DND-41 (cell line): ENCODE results near the gene FLT4.
"Not testable (repeated sequence)": the region's sequence is repeated elsewhere in the genome, so short reads cannot be mapped to it uniquely, and the experiment has no call there.

Experiments used
- ATAC-seq: fragments of 200-7000 bp; cut with Tn5 transposase; 3 replicates; pipeline ENCODE4 v1.9.1; 2021; ENCODE audit warnings: low read depth; ENCODE audit not compliant: insufficient read depth
- DNase-seq: peaks from one replicate; pipeline ENCODE4 v3.0.0-alpha.2; 2020
- H2AFZ ChIP-seq: 2 replicates; pipeline ENCODE4 v1.6.0; 2012; ENCODE audit warnings: low read depth, low read length
- H3K27ac ChIP-seq: 2 replicates; pipeline ENCODE4 v1.5.1; 2012; ENCODE audit warnings: low read length, inconsistent platforms
- H3K27me3 ChIP-seq: fragments of 200-600 bp; sonication (generic); 2 replicates; pipeline ENCODE4 v1.6.0; 2012; ENCODE audit warnings: low read length, mild to moderate bottlenecking, inconsistent platforms; ENCODE audit not compliant: insufficient read depth, poor library complexity
- H3K36me3 ChIP-seq: 2 replicates; pipeline ENCODE4 v1.5.1; 2012; ENCODE audit warnings: low read length, inconsistent platforms; ENCODE audit not compliant: insufficient read depth
- H3K4me1 ChIP-seq: 2 replicates; pipeline ENCODE4 v1.5.1; 2012; ENCODE audit warnings: mild to moderate bottlenecking, low read length; ENCODE audit not compliant: insufficient read depth
- H3K4me2 ChIP-seq: 2 replicates; pipeline ENCODE4 v1.6.0; 2012; ENCODE audit warnings: mild to moderate bottlenecking, moderate library complexity, low read length, inconsistent platforms; ENCODE audit not compliant: insufficient read depth
- H3K4me3 ChIP-seq, 2 experiments: fragments of 200-600 bp in 1 of 2; shearing (Covaris generic) in 1 of 2; 2 replicates each; pipeline ENCODE4 v1.5.1; 2012 to 2016; ENCODE audit warnings: inconsistent platforms in 2 of 2, low read length in 2 of 2, mild to moderate bottlenecking in 2 of 2, low read depth in 1 of 2, moderate library complexity in 1 of 2
- H3K79me2 ChIP-seq: 2 replicates; pipeline ENCODE4 v1.6.0; 2012; ENCODE audit warnings: low read length, inconsistent platforms; ENCODE audit not compliant: insufficient read depth
- H3K9ac ChIP-seq: 2 replicates; pipeline ENCODE4 v1.6.0; 2012; ENCODE audit warnings: low read depth, mild to moderate bottlenecking, inconsistent platforms, low read length, moderate library complexity
- H3K9me3 ChIP-seq: 2 replicates; pipeline ENCODE4 v1.5.1; 2012; ENCODE audit warnings: low read length, moderate library complexity, mild to moderate bottlenecking, inconsistent platforms; ENCODE audit not compliant: insufficient read depth, severe bottlenecking
- H4K20me1 ChIP-seq: 2 replicates; pipeline ENCODE4 v1.6.0; 2012; ENCODE audit warnings: low read length; ENCODE audit not compliant: insufficient read depth
- EZH2 ChIP-seq: IDR thresholded peaks from 3 replicates; pipeline ENCODE4 v1.6.1; 2012; ENCODE audit warnings: borderline replicate concordance, low read depth, mild to moderate bottlenecking, moderate library complexity, low read length, inconsistent platforms; ENCODE audit not compliant: severe bottlenecking
- TF ChIP-seq, protein P1 (sequence below): IDR thresholded peaks from 2 replicates; pipeline ENCODE4 v1.5.1; 2012; ENCODE audit warnings: borderline replicate concordance, low read length, moderate library complexity, mild to moderate bottlenecking; ENCODE audit not compliant: poor library complexity, severe bottlenecking; ENCODE audit errors: extremely low read depth

Gene FLT4

DNA sequence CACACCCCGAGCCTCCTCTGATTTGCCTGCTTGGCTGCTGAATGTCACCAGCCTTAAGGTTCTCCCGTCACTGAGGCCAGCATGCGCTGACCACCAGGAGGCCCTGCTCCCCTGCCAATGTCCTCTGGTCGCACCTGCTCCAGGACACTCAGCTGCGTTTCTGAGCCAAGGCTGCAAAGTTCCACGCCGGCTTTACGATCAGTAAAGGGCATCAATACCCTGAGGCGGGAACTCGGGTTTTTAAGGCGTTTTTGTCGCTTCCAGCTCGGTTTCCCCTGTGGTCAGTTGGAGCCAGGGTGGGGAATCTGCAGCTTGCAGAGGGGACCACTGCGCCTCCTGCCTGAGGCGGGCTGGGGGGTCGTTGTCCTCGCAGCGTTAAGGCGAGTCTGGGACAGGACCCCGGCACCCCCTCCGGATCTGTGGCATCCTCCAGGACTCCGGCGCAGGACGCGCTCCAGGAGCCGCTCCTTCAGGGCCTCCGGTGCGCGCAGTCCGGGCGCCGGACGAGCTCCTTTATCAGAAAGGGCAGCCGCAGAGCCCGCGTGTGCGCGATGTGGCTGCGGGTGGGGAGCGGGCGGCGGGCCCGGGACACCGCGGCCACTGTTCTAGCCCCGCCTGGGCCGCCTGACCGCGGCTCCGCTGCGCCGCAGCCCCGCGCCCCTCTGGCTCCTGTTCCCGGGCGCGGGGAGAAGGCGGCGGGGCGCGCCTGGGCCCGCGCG, 24.1 kb upstream of the FLT4 start:
- Histone ChIP-seq H3K4me1 (no peaks in the 10 kb centered on the region), H3K4me3 (no peak overlapping the region), H3K9me3 (no peaks in the 10 kb centered on the region), H3K27ac (no peak overlapping the region), H2AFZ (no peak overlapping the region), H3K27me3 (no peaks in the 10 kb centered on the region), H3K36me3 (no peaks in the 10 kb centered on the region), H3K9ac (no peak overlapping the region), H3K4me2 (no peak overlapping the region), H4K20me1 (no peaks in the 10 kb centered on the region), H3K79me2 (no peaks in the 10 kb centered on the region)
- DNase-seq (no peak), ATAC-seq (no peak)
- TF ChIP-seq, protein P1, sequence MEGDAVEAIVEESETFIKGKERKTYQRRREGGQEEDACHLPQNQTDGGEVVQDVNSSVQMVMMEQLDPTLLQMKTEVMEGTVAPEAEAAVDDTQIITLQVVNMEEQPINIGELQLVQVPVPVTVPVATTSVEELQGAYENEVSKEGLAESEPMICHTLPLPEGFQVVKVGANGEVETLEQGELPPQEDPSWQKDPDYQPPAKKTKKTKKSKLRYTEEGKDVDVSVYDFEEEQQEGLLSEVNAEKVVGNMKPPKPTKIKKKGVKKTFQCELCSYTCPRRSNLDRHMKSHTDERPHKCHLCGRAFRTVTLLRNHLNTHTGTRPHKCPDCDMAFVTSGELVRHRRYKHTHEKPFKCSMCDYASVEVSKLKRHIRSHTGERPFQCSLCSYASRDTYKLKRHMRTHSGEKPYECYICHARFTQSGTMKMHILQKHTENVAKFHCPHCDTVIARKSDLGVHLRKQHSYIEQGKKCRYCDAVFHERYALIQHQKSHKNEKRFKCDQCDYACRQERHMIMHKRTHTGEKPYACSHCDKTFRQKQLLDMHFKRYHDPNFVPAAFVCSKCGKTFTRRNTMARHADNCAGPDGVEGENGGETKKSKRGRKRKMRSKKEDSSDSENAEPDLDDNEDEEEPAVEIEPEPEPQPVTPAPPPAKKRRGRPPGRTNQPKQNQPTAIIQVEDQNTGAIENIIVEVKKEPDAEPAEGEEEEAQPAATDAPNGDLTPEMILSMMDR: peak; percentile 26
- TF ChIP-seq EZH2: no peak

DNA sequence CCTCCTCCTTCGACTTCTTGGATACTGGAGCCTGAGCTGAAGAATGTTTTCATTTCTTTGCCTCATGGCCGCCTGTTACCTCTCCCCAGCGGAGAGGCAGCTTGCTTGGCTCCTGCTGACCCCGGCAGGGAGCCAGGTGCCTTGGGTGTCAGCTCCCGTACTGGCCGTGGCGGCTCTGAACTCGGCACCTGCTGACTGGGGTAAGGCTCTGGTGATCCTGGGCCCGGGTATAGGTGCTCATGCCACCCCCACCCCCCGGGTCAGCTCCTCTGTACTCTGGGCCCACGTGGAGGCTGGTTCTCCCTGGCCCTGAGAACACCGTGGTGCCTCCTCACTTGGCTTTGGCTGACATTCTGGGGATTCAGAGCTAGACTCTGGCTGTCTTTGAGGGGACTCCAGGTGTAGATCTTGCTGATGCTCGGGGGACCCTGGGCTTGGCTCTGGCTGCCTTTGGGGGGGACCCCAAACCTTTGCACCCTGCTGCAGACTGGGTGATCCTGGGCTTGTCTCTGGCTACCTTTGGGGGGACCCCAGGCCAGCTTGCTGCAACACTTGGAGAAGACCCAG, 22.6 kb upstream of the FLT4 start:
- not testable (repeated sequence) for H3K4me3 ChIP-seq, H3K4me1 ChIP-seq, H2AFZ ChIP-seq, H3K27ac ChIP-seq, H3K79me2 ChIP-seq, H3K4me2 ChIP-seq, H3K27me3 ChIP-seq, H3K9ac ChIP-seq, H4K20me1 ChIP-seq, H3K9me3 ChIP-seq, DNase-seq, ATAC-seq, H3K36me3 ChIP-seq

DNA sequence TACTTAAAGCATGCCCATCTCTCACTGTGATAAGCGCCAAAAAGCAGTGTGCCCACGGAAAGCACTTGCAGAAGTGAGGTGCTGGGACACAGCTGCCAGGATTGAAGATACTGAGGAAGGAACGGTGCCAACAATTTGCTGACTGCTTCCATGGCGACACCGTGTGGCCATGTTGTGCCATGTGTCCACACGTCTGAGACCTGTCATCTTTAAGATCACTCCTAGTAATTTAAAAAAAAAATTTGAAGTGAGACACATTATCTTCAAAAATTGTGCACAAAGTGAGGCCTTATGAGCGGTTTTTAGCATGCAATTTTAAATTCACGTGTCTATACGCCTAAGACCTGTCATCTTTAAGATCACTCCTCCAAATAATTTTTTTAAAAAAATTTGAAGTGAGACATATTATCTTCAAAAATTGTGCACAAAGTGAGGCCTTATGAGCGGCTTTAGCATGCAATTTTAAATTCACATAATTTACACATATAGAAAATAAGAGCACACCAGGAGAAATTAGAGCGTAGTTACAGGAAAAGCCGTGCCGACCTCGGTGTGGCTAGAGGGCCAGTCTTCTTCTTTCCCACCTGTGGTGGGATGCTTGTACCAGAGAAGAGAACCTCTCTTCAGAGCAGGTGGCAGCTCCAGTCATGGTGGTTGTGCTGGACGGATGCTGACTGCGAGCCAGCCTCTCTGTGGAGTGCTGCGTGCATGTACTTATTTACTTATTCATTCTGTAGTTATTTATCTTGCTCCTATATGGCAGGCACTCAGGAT, 21.4 kb upstream of the FLT4 start:
- Histone ChIP-seq H3K27me3 (no peaks in the 10 kb centered on the region), H3K9me3 (no peaks in the 10 kb centered on the region), H4K20me1 (no peaks in the 10 kb centered on the region), H2AFZ (no peak overlapping the region), H3K9ac (no peak overlapping the region), H3K4me1 (no peaks in the 10 kb centered on the region), H3K27ac (no peak overlapping the region), H3K4me2 (no peak overlapping the region), H3K79me2 (no peaks in the 10 kb centered on the region), H3K36me3 (no peaks in the 10 kb centered on the region), H3K4me3 (no peak overlapping the region)
- DNase-seq: peak; percentile 67
- TF ChIP-seq EZH2: no peak
- TF ChIP-seq, protein P1: peak; percentile 73
- ATAC-seq: peak; percentile 85

DNA sequence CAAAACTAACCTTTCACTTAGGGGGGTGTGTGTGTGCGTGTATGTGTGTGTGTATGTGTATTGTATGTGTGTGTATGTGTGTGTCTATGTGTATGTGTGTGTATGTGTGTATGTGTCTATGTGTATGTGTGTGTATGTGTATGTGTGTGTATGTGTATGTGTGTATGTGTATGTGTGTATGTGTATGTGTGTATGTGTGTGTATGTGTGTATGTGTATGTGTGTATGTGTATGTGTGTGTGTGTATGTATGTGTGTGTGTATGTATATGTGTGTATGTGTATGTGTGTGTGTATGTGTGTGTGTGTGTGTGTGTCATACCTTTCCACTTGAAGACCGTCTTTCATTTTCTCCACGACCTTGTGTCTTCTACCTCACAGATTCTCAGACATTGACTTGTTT, 20.8 kb upstream of the FLT4 start:
- Histone ChIP-seq H3K4me3 (no peak overlapping the region), H3K9ac (no peak overlapping the region), H3K27me3 (no peaks in the 10 kb centered on the region), H3K9me3 (no peaks in the 10 kb centered on the region), H3K4me1 (no peaks in the 10 kb centered on the region), H3K79me2 (no peaks in the 10 kb centered on the region), H3K27ac (no peak overlapping the region), H4K20me1 (no peaks in the 10 kb centered on the region), H3K36me3 (no peaks in the 10 kb centered on the region), H2AFZ (no peak overlapping the region), H3K4me2 (no peak overlapping the region)
- no peak for ATAC-seq
- no peak for DNase-seq
- no peak for TF ChIP-seq EZH2
- TF ChIP-seq, protein P1: no peak
